ENCODE data around the gene MINDY4. TPM values are rescaled to one million over a fixed set of nuclear protein-coding genes. Genes with fewer than 3 reads are reported as not detected.

Gene MINDY4
- total and polyA plus RNA-seq, 2 of the 13 experiments (the other 11 are each of a cell fraction or from before 2014, with no cell fraction given), result not detected

DNA sequence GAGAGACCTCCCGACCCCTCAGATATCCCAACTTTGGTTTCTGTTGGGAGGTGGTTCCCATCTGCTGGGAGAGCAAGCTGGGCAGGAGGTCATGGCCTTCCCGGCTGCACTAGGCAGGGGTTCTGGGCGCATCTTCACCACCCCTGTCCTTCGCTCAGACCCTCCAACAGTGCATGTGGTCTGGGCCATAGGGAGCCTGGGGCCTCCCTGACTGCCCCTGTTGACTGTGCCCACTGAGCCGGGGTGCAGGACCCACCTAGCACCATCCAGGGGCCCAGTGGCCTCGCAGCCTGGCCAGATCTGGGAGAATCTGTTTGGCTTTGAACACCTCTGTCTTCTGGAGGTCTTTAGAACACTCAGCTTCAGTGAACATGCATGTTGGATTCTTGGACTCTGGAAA is 38.0 kb upstream of the MINDY4 start:
- ATAC-seq (no peak), FAIRE-seq (no peak), DNase-seq (ENCODE audit: low spot score) (no peak)
- Histone ChIP-seq H3K36me3 (replicated peaks in 1 of 2; ENCODE audit: control insufficient read depth in 1 of 2, insufficient read depth in 2 of 2, low read length in 2 of 2) (no peaks in the 10 kb centered on the region), H2AFZ (ENCODE audit: low read length) (no peak overlapping the region), H3K9me3 (ENCODE audit: low read length) (no peaks in the 10 kb centered on the region), H3K27me3 (ENCODE audit: control insufficient read depth in 1 of 2, insufficient read depth in 2 of 2, low read length in 2 of 2) (peaks cover 0 to 35% of the 10 kb centered on the region in 2 experiments; a peak in 2 of 5 replicates), H4K20me1 (ENCODE audit: insufficient read depth, low read length) (no peaks in the 10 kb centered on the region), H3K79me2 (ENCODE audit: insufficient read depth, low read length) (no peaks in the 10 kb centered on the region), H3K27ac (ENCODE audit: extremely low read length, insufficient read depth, low read length) (no peak overlapping the region), H3K4me3 (replicated peaks in 1 of 3; ENCODE audit: insufficient read depth in 1 of 3, low read depth in 2 of 3, low read length in 3 of 3) (no peak overlapping the region), H3K4me1 (ENCODE audit: insufficient read depth, low read length) (no peaks in the 10 kb centered on the region), H3K9ac (ENCODE audit: insufficient read depth, low read depth, low read length) (no peak overlapping the region), H3K4me2 (ENCODE audit: low read depth, low read length) (no peak overlapping the region)
- no peak for TF ChIP-seq ERF (CRISPR knock-in tag; IDR thresholded peaks at IDR 0.05)
- TF ChIP-seq ZNF619 (CRISPR knock-in tag; IDR thresholded peaks at IDR 0.05), result no peak
- no peak for TF ChIP-seq NFYB (CRISPR knock-in tag; IDR thresholded peaks at IDR 0.05)
- TF ChIP-seq REXO4 (CRISPR knock-in tag; IDR thresholded peaks at IDR 0.05; ENCODE audit: borderline replicate concordance), result no peak
- TF ChIP-seq ELF1 (CRISPR knock-in tag; IDR thresholded peaks at IDR 0.05), result no peak
- TF ChIP-seq ZNF430 (CRISPR knock-in tag; IDR thresholded peaks at IDR 0.05), result no peak
- ChIA-PET CTCF (ENCODE audit: low intra/inter-chr PET ratio, low total read pairs) (no interaction called here), POLR2A (no interaction called here)
- intact Hi-C loops (cut with micrococcal nuclease; ENCODE audit: unreplicated experiment) (no loop called here), in situ Hi-C loops (cut with HindIII; ENCODE audit: extremely low pct_ligation_motif_present, low pct_unique_long_range_greater_than_20kb) (no loop called here)
- BruUV-seq (replicated peaks), result no TSS peak
- no CpG with 5 or more reads among the region's 6 CpGs for whole genome bisulfite sequencing (ENCODE audit: low lambda C conversion rate)

DNA sequence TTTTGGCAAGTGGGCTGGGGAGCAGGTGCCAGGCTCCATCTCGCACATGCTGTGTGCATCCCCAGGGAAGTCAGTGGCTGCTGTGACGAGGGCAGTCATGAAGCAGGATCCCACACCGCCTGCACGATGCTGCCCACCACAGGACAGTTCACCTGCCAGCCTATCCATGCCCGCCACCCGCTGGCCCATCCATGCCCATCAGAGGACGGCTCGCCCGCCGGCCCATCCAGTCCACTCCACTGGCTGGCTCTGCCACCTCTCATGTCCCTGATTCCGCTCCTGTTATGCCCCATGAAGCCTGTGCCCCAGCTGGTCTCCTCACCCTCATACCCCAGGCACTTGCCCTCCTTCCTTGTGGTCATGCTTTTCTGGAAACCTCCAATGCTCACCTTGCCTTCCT is 37.5 kb upstream of the MINDY4 start:
- BruUV-seq (replicated peaks), result no TSS peak
- Histone ChIP-seq H3K9ac (ENCODE audit: insufficient read depth, low read depth, low read length) (no peak overlapping the region), H3K4me3 (replicated peaks in 1 of 3; ENCODE audit: insufficient read depth in 1 of 3, low read depth in 2 of 3, low read length in 3 of 3) (no peak overlapping the region)
- TF ChIP-seq, protein P1, sequence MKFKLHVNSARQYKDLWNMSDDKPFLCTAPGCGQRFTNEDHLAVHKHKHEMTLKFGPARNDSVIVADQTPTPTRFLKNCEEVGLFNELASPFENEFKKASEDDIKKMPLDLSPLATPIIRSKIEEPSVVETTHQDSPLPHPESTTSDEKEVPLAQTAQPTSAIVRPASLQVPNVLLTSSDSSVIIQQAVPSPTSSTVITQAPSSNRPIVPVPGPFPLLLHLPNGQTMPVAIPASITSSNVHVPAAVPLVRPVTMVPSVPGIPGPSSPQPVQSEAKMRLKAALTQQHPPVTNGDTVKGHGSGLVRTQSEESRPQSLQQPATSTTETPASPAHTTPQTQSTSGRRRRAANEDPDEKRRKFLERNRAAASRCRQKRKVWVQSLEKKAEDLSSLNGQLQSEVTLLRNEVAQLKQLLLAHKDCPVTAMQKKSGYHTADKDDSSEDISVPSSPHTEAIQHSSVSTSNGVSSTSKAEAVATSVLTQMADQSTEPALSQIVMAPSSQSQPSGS (CRISPR knock-in tag; IDR thresholded peaks at IDR 0.05), result no peak
- TF ChIP-seq, protein P2, sequence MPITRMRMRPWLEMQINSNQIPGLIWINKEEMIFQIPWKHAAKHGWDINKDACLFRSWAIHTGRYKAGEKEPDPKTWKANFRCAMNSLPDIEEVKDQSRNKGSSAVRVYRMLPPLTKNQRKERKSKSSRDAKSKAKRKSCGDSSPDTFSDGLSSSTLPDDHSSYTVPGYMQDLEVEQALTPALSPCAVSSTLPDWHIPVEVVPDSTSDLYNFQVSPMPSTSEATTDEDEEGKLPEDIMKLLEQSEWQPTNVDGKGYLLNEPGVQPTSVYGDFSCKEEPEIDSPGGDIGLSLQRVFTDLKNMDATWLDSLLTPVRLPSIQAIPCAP (CRISPR knock-in tag; IDR thresholded peaks at IDR 0.05; ENCODE audit: low read depth), result no peak
- TF ChIP-seq ISX (CRISPR knock-in tag; conservative IDR thresholded peaks at IDR 0.05) (no peak), TBX2 (CRISPR knock-in tag; IDR thresholded peaks at IDR 0.05; ENCODE audit: borderline replicate concordance) (no peak), PPARG (CRISPR knock-in tag; conservative IDR thresholded peaks at IDR 0.05) (no peak), RFXANK (CRISPR knock-in tag; IDR thresholded peaks at IDR 0.05) (no peak), ZNF329 (CRISPR knock-in tag; IDR thresholded peaks at IDR 0.05; ENCODE audit: low read depth) (no peak)
- TF ChIP-seq, protein P3, sequence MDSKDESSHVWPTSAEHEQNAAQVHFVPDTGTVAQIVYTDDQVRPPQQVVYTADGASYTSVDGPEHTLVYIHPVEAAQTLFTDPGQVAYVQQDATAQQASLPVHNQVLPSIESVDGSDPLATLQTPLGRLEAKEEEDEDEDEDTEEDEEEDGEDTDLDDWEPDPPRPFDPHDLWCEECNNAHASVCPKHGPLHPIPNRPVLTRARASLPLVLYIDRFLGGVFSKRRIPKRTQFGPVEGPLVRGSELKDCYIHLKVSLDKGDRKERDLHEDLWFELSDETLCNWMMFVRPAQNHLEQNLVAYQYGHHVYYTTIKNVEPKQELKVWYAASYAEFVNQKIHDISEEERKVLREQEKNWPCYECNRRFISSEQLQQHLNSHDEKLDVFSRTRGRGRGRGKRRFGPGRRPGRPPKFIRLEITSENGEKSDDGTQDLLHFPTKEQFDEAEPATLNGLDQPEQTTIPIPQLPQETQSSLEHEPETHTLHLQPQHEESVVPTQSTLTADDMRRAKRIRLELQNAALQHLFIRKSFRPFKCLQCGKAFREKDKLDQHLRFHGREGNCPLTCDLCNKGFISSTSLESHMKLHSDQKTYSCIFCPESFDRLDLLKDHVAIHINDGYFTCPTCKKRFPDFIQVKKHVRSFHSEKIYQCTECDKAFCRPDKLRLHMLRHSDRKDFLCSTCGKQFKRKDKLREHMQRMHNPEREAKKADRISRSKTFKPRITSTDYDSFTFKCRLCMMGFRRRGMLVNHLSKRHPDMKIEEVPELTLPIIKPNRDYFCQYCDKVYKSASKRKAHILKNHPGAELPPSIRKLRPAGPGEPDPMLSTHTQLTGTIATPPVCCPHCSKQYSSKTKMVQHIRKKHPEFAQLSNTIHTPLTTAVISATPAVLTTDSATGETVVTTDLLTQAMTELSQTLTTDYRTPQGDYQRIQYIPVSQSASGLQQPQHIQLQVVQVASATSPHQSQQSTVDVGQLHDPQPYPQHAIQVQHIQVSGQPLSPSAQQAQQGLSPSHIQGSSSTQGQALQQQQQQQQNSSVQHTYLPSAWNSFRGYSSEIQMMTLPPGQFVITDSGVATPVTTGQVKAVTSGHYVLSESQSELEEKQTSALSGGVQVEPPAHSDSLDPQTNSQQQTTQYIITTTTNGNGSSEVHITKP (CRISPR knock-in tag; IDR thresholded peaks at IDR 0.05; ENCODE audit: low read depth), result no peak

More for the DNA sequence above, 37.5 kb upstream of the MINDY4 start:
- ChIA-PET CTCF (ENCODE audit: low intra/inter-chr PET ratio, low total read pairs) (no interaction called here), POLR2A (no interaction called here)
- Histone ChIP-seq H3K9me3 (ENCODE audit: low read length) (no peaks in the 10 kb centered on the region), H3K36me3 (replicated peaks in 1 of 2; ENCODE audit: control insufficient read depth in 1 of 2, insufficient read depth in 2 of 2, low read length in 2 of 2) (no peaks in the 10 kb centered on the region), H3K4me1 (ENCODE audit: insufficient read depth, low read length) (no peaks in the 10 kb centered on the region), H3K4me2 (ENCODE audit: low read depth, low read length) (no peak overlapping the region), H3K27ac (ENCODE audit: extremely low read length, insufficient read depth, low read length) (no peak overlapping the region), H2AFZ (ENCODE audit: low read length) (no peak overlapping the region), H4K20me1 (ENCODE audit: insufficient read depth, low read length) (no peaks in the 10 kb centered on the region), H3K79me2 (ENCODE audit: insufficient read depth, low read length) (no peaks in the 10 kb centered on the region), H3K27me3 (ENCODE audit: control insufficient read depth in 1 of 2, insufficient read depth in 2 of 2, low read length in 2 of 2) (peaks cover 0 to 35% of the 10 kb centered on the region in 2 experiments; a peak in 2 of 5 replicates)
- ATAC-seq (no peak), FAIRE-seq (no peak), DNase-seq (ENCODE audit: low spot score) (no peak)
- in situ Hi-C loops (cut with HindIII; ENCODE audit: extremely low pct_ligation_motif_present, low pct_unique_long_range_greater_than_20kb) (no loop called here), intact Hi-C loops (cut with micrococcal nuclease; ENCODE audit: unreplicated experiment) (no loop called here)
- WGBS (ENCODE audit: low lambda C conversion rate), result 79% methylated on average over 9 of the region's 11 CpGs

All from HepG2 (cell line).